Hematopoietic multipotent progenitor cell treated with erythropoietin and hydrocortisone succinate and interleukin-3 and kit ligand, for 8 days (in vitro differentiated cells): Measurements from ENCODE around the gene IRAG1.
"Not testable (repeated sequence)": the region's sequence is repeated elsewhere in the genome, so short reads cannot be mapped to it uniquely, and the experiment has no call there.

ENCODE experiments used
- DNase-seq: peaks from one replicate; pipeline ENCODE4 v3.0.0-alpha.2; 2015

The IRAG1 gene

GRCh38 chr11:10708131-10708530, 14.6 kb upstream of the IRAG1 start:
- no peak for DNase-seq

GRCh38 chr11:10701982-10702381, 8.4 kb upstream of the IRAG1 start:
- DNase-seq: no peak

- no peak for DNase-seq
Observed at GRCh38 chr11:10699072-10699471, 5.5 kb upstream of the IRAG1 start.

- no peak for DNase-seq
Observed at GRCh38 chr11:10697323-10697620, 3.7 kb upstream of the IRAG1 start.

GRCh38 chr11:10696468-10697322, 3.1 kb upstream of the IRAG1 start:
- no peak for DNase-seq

- DNase-seq: no peak
Observed at GRCh38 chr11:10695833-10696232, 2.3 kb upstream of the IRAG1 start.

GRCh38 chr11:10694486-10695239, 1.1 kb upstream of the IRAG1 start:
- DNase-seq: no peak

GRCh38 chr11:10692531-10693115, 932 bp downstream of the IRAG1 start:
- no peak for DNase-seq

- DNase-seq: no peak
Observed at GRCh38 chr11:10688401-10688800, 5.2 kb downstream of the IRAG1 start.

GRCh38 chr11:10686311-10686710, 7.2 kb downstream of the IRAG1 start:
- no peak for DNase-seq

GRCh38 chr11:10683429-10683828, 10.1 kb downstream of the IRAG1 start:
- no peak for DNase-seq

- DNase-seq: no peak
Observed at GRCh38 chr11:10680956-10681487, 12.5 kb downstream of the IRAG1 start.

GRCh38 chr11:10680279-10680678, 13.3 kb downstream of the IRAG1 start:
- DNase-seq: not testable (repeated sequence)

- DNase-seq: no peak
Observed at GRCh38 chr11:10679644-10680043, 13.9 kb downstream of the IRAG1 start.

GRCh38 chr11:10678101-10678500, 15.5 kb downstream of the IRAG1 start:
- DNase-seq: no peak

GRCh38 chr11:10676919-10677318, 16.6 kb downstream of the IRAG1 start:
- no peak for DNase-seq

GRCh38 chr11:10674911-10675440, 18.6 kb downstream of the IRAG1 start:
- DNase-seq: no peak

- no peak for DNase-seq
Observed at GRCh38 chr11:10674440-10674855, 19.1 kb downstream of the IRAG1 start.

GRCh38 chr11:10673501-10674062, 20.0 kb downstream of the IRAG1 start:
- no peak for DNase-seq

GRCh38 chr11:10670099-10670498, 23.5 kb downstream of the IRAG1 start:
- no peak for DNase-seq

GRCh38 chr11:10669258-10670033, 24.1 kb downstream of the IRAG1 start:
- DNase-seq: no peak

- DNase-seq: no peak
Observed at GRCh38 chr11:10667521-10667885, 26.1 kb downstream of the IRAG1 start.
